WTC11 (cell line): ENCODE data around the gene CHPF. TPM values are rescaled to one million over a fixed set of nuclear protein-coding genes. Genes with fewer than 3 reads are reported as not detected.

ENCODE experiments used
- ATAC-seq: fragments of 200-7000 bp; cut with Tn5 transposase; 2 replicates; pipeline ENCODE4 v1.10.0; 2021; ENCODE audit warnings: mild to moderate bottlenecking, moderate library complexity
- CTCF ChIA-PET: fragments of 300-600 bp; sonication (Branson Sonifier 250); formaldehyde crosslinking; loops from one replicate; lab custom pipeline; 2021; ENCODE audit warnings: antibody characterized with exemption; lab: Charles Lee
- POLR2A ChIA-PET: fragments of 350-600 bp; sonication (Branson Sonifier 250); formaldehyde crosslinking; loops from one replicate; lab custom pipeline; 2021; ENCODE audit warnings: antibody characterized with exemption; lab: Charles Lee
- DNase-seq: peaks from one replicate; pipeline ENCODE4 v3.0.0; 2021; ENCODE audit warnings: low spot score
- H3K27ac Mint-ChIP-seq: 2 replicates; pipeline ENCODE4 v1.8.0; 2021; ENCODE audit warnings: mixed read lengths
- H3K27me3 Mint-ChIP-seq: 2 replicates; pipeline ENCODE4 v1.8.0; 2021; ENCODE audit warnings: low read depth, mild to moderate bottlenecking, moderate library complexity, mixed read lengths
- H3K36me3 Mint-ChIP-seq: 2 replicates; pipeline ENCODE4 v1.8.0; 2021; ENCODE audit warnings: mixed read lengths
- H3K4me1 Mint-ChIP-seq: 2 replicates; pipeline ENCODE4 v1.8.0; 2022; ENCODE audit warnings: mixed read lengths
- H3K4me3 Mint-ChIP-seq: 2 replicates; pipeline ENCODE4 v1.8.0; 2021; ENCODE audit warnings: mild to moderate bottlenecking, moderate library complexity, mixed read lengths
- H3K9me3 Mint-ChIP-seq: 2 replicates; pipeline ENCODE4 v1.8.0; 2021; ENCODE audit warnings: mixed read lengths
- CREB1 ChIP-seq: sonication (generic); formaldehyde crosslinking; IDR thresholded peaks from 2 replicates; pipeline ENCODE4 v1.8.0; 2023; ENCODE audit warnings: mild to moderate bottlenecking, missing genetic modification reagents
- GABPB1 ChIP-seq: sonication (generic); formaldehyde crosslinking; IDR thresholded peaks from 2 replicates; pipeline ENCODE4 v1.8.1; 2023; ENCODE audit warnings: mild to moderate bottlenecking, missing genetic modification reagents
- HMGA2 ChIP-seq: fragments of 250-450 bp; sonication (Bioruptor Pico); IDR thresholded peaks from 2 replicates; pipeline ENCODE4 v1.4.0; 2021; ENCODE audit warnings: mild to moderate bottlenecking, moderate library complexity
- JAZF1 ChIP-seq: fragments of 250-450 bp; sonication (Bioruptor Pico); IDR thresholded peaks from 2 replicates; pipeline ENCODE4 v1.9.0; 2021; ENCODE audit warnings: moderate library complexity, mild to moderate bottlenecking, inconsistent platforms
- KAT7 ChIP-seq: sonication (generic); formaldehyde crosslinking; IDR thresholded peaks from 2 replicates; pipeline ENCODE4 v1.8.1; 2023; ENCODE audit warnings: missing genetic modification reagents, mild to moderate bottlenecking, borderline replicate concordance
- OVOL2 ChIP-seq: fragments of 250-450 bp; sonication (Bioruptor Pico); IDR thresholded peaks from 2 replicates; pipeline ENCODE4 v1.9.0; 2021; ENCODE audit warnings: mild to moderate bottlenecking, borderline replicate concordance
- SMAD4 ChIP-seq: sonication (generic); formaldehyde crosslinking; IDR thresholded peaks from 2 replicates; pipeline ENCODE4 v1.8.0; 2022; ENCODE audit warnings: mild to moderate bottlenecking, missing genetic modification reagents
- SP1 ChIP-seq: sonication (generic); formaldehyde crosslinking; conservative IDR thresholded peaks from 2 replicates; pipeline ENCODE4 v1.8.1; 2022; ENCODE audit warnings: missing genetic modification reagents
- TEAD1 ChIP-seq: sonication (generic); formaldehyde crosslinking; IDR thresholded peaks from 2 replicates; pipeline ENCODE4 v1.8.0; 2022; ENCODE audit warnings: mild to moderate bottlenecking, missing genetic modification reagents
- TEAD4 ChIP-seq: sonication (generic); formaldehyde crosslinking; IDR thresholded peaks from 2 replicates; pipeline ENCODE4 v1.8.0; 2022; ENCODE audit warnings: mild to moderate bottlenecking, missing genetic modification reagents
- ZNF219 ChIP-seq: sonication (generic); formaldehyde crosslinking; IDR thresholded peaks from 2 replicates; pipeline ENCODE4 v1.8.0; 2023; ENCODE audit warnings: missing genetic modification reagents, mild to moderate bottlenecking, borderline replicate concordance
- ZNF317 ChIP-seq: sonication (generic); formaldehyde crosslinking; IDR thresholded peaks from 2 replicates; pipeline ENCODE4 v1.8.1; 2023; ENCODE audit warnings: low read depth, mild to moderate bottlenecking, moderate library complexity, missing genetic modification reagents, borderline replicate concordance
- ZNF396 ChIP-seq: fragments of 250-450 bp; sonication (Bioruptor Pico); IDR thresholded peaks from 2 replicates; pipeline ENCODE4 v1.8.0; 2021; ENCODE audit warnings: mild to moderate bottlenecking, moderate library complexity, borderline replicate concordance
- ZNF423 ChIP-seq: fragments of 250-450 bp; sonication (Bioruptor Pico); IDR thresholded peaks from 2 replicates; pipeline ENCODE4 v2.1.2; 2022; ENCODE audit warnings: mild to moderate bottlenecking, moderate library complexity
- ZNF425 ChIP-seq: fragments of 250-450 bp; sonication (Bioruptor Pico); conservative IDR thresholded peaks from 2 replicates; pipeline ENCODE4 v1.9.0; 2021; ENCODE audit warnings: mild to moderate bottlenecking
- ZNF512 ChIP-seq: sonication (generic); formaldehyde crosslinking; IDR thresholded peaks from 2 replicates; pipeline ENCODE4 v1.8.1; 2022; ENCODE audit warnings: missing genetic modification reagents, borderline replicate concordance
- total RNA-seq: library from RNA; stranded (reverse); gene quantifications from 3 replicates; pipeline ENCODE4 v1.2.3, GENCODE V29; 2021
- TF ChIP-seq, protein P1 (sequence below): sonication (generic); formaldehyde crosslinking; IDR thresholded peaks from 2 replicates; pipeline ENCODE4 v1.8.0; 2023; ENCODE audit warnings: missing genetic modification reagents
- TF ChIP-seq, protein P2 (sequence below): fragments of 250-450 bp; sonication (Bioruptor Pico); IDR thresholded peaks from 2 replicates; pipeline ENCODE4 v2.1.2; 2022; ENCODE audit warnings: mild to moderate bottlenecking, moderate library complexity
- TF ChIP-seq, protein P3 (sequence below): sonication (generic); formaldehyde crosslinking; IDR thresholded peaks from 2 replicates; pipeline ENCODE4 v1.8.0; 2022; ENCODE audit warnings: mild to moderate bottlenecking, missing genetic modification reagents
- TF ChIP-seq, protein P4 (sequence below): sonication (generic); formaldehyde crosslinking; IDR thresholded peaks from 2 replicates; pipeline ENCODE4 v1.8.1; 2023; ENCODE audit warnings: mild to moderate bottlenecking, missing genetic modification reagents, moderate library complexity
- TF ChIP-seq, protein P5 (sequence below): sonication (generic); formaldehyde crosslinking; IDR thresholded peaks from 2 replicates; pipeline ENCODE4 v1.8.0; 2022; ENCODE audit warnings: mild to moderate bottlenecking, missing genetic modification reagents

CHPF gene
- total RNA-seq, 1 experiment from 2014 or later: 97.0 TPM

- TF ChIP-seq, protein P1, sequence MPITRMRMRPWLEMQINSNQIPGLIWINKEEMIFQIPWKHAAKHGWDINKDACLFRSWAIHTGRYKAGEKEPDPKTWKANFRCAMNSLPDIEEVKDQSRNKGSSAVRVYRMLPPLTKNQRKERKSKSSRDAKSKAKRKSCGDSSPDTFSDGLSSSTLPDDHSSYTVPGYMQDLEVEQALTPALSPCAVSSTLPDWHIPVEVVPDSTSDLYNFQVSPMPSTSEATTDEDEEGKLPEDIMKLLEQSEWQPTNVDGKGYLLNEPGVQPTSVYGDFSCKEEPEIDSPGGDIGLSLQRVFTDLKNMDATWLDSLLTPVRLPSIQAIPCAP: no peak
- TF ChIP-seq CREB1 (CRISPR knock-in tag) (no peak), ZNF425 (CRISPR knock-in tag) (no peak), TEAD4 (no peak), HMGA2 (CRISPR knock-in tag) (no peak), JAZF1 (CRISPR knock-in tag) (no peak), ZNF512 (no peak), ZNF317 (CRISPR knock-in tag) (no peak), ZNF423 (CRISPR knock-in tag) (no peak)
- TF ChIP-seq, protein P2, sequence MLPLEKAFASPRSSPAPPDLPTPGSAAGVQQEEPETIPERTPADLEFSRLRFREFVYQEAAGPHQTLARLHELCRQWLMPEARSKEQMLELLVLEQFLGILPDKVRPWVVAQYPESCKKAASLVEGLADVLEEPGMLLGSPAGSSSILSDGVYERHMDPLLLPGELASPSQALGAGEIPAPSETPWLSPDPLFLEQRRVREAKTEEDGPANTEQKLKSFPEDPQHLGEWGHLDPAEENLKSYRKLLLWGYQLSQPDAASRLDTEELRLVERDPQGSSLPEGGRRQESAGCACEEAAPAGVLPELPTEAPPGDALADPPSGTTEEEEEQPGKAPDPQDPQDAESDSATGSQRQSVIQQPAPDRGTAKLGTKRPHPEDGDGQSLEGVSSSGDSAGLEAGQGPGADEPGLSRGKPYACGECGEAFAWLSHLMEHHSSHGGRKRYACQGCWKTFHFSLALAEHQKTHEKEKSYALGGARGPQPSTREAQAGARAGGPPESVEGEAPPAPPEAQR (CRISPR knock-in tag): no peak
- TF ChIP-seq, protein P3, sequence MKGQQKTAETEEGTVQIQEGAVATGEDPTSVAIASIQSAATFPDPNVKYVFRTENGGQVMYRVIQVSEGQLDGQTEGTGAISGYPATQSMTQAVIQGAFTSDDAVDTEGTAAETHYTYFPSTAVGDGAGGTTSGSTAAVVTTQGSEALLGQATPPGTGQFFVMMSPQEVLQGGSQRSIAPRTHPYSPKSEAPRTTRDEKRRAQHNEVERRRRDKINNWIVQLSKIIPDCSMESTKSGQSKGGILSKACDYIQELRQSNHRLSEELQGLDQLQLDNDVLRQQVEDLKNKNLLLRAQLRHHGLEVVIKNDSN (CRISPR knock-in tag): no peak
These were observed 27.6 kb downstream of the CHPF start (continued) for GRCh38 chr2:219515874-219516629.

GRCh38 chr2:219514836-219515235 lies 28.8 kb downstream of the CHPF start:
- ChIA-PET POLR2A (interaction anchor here (1.6 kb wide), 1 partner anchor 19 kb away, joined by 3 read pairs; a partner anchor contains a TSS), CTCF (interaction anchor here (1.3 to 41.3 kb wide), 5 partner anchors 8 to 112 kb away, joined by 3 to 2316 read pairs (median 5); partner anchors contain the start of gene GMPPA)
- Mint-ChIP-seq H3K4me1 (peaks cover 52% of the 10 kb centered on the region), H3K4me3 (no peak overlapping the region), H3K27ac (no peak overlapping the region), H3K36me3 (no peaks in the 10 kb centered on the region), H3K27me3 (peaks cover 69% of the 10 kb centered on the region), H3K9me3 (no peaks in the 10 kb centered on the region)
- DNase-seq (no peak), ATAC-seq (no peak)
- TF ChIP-seq TEAD1 (CRISPR knock-in tag) (no peak), KAT7 (CRISPR knock-in tag) (no peak), GABPB1 (CRISPR knock-in tag) (no peak), ZNF219 (no peak), SP1 (CRISPR knock-in tag) (no peak), OVOL2 (CRISPR knock-in tag) (no peak), SMAD4 (CRISPR knock-in tag) (no peak), ZNF396 (CRISPR knock-in tag) (no peak)
- TF ChIP-seq, protein P4, sequence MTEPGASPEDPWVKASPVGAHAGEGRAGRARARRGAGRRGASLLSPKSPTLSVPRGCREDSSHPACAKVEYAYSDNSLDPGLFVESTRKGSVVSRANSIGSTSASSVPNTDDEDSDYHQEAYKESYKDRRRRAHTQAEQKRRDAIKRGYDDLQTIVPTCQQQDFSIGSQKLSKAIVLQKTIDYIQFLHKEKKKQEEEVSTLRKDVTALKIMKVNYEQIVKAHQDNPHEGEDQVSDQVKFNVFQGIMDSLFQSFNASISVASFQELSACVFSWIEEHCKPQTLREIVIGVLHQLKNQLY (CRISPR knock-in tag): no peak
- TF ChIP-seq, protein P5, sequence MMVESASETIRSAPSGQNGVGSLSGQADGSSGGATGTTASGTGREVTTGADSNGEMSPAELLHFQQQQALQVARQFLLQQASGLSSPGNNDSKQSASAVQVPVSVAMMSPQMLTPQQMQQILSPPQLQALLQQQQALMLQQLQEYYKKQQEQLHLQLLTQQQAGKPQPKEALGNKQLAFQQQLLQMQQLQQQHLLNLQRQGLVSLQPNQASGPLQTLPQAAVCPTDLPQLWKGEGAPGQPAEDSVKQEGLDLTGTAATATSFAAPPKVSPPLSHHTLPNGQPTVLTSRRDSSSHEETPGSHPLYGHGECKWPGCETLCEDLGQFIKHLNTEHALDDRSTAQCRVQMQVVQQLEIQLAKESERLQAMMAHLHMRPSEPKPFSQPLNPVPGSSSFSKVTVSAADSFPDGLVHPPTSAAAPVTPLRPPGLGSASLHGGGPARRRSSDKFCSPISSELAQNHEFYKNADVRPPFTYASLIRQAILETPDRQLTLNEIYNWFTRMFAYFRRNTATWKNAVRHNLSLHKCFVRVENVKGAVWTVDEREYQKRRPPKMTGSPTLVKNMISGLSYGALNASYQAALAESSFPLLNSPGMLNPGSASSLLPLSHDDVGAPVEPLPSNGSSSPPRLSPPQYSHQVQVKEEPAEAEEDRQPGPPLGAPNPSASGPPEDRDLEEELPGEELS (CRISPR knock-in tag): no peak
